ENCODE measurements around the gene CD63.

- TF ChIP-seq ZBTB20 (CRISPR knock-in tag; IDR thresholded peaks at IDR 0.05; ENCODE audit: borderline replicate concordance, low read depth) (no peak), HOXA7 (CRISPR knock-in tag; IDR thresholded peaks at IDR 0.05) (no peak), CEBPB (IDR thresholded peaks at IDR 0.05; ENCODE audit: borderline replicate concordance, low read depth, low read length) (no peak), ZNF562 (CRISPR knock-in tag; IDR thresholded peaks at IDR 0.05; ENCODE audit: borderline replicate concordance) (no peak), TCF7 (IDR thresholded peaks at IDR 0.05; ENCODE audit: low read depth) (no peak), CBX1 (IDR thresholded peaks at IDR 0.05; ENCODE audit: low read depth) (no peak), ZNF225 (CRISPR knock-in tag; IDR thresholded peaks at IDR 0.05) (no peak), SIN3A (IDR thresholded peaks at IDR 0.05; ENCODE audit: borderline replicate concordance, low read depth, low read length) (no peak), ZKSCAN8 (CRISPR knock-in tag; IDR thresholded peaks at IDR 0.05; ENCODE audit: borderline replicate concordance) (no peak), RBM22 (optimal IDR thresholded peaks at IDR 0.05; ENCODE audit: low read length) (no peak)
- TF ChIP-seq, protein P1, sequence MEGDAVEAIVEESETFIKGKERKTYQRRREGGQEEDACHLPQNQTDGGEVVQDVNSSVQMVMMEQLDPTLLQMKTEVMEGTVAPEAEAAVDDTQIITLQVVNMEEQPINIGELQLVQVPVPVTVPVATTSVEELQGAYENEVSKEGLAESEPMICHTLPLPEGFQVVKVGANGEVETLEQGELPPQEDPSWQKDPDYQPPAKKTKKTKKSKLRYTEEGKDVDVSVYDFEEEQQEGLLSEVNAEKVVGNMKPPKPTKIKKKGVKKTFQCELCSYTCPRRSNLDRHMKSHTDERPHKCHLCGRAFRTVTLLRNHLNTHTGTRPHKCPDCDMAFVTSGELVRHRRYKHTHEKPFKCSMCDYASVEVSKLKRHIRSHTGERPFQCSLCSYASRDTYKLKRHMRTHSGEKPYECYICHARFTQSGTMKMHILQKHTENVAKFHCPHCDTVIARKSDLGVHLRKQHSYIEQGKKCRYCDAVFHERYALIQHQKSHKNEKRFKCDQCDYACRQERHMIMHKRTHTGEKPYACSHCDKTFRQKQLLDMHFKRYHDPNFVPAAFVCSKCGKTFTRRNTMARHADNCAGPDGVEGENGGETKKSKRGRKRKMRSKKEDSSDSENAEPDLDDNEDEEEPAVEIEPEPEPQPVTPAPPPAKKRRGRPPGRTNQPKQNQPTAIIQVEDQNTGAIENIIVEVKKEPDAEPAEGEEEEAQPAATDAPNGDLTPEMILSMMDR (CRISPR knock-in tag; IDR thresholded peaks at IDR 0.05): no peak
These were observed 31.1 kb downstream of the CD63 start for GRCh38 chr12:55697686-55698085.

Measured in HepG2 (cell line).